ENCODE data around the gene SCAF1.

Gene SCAF1

DNA sequence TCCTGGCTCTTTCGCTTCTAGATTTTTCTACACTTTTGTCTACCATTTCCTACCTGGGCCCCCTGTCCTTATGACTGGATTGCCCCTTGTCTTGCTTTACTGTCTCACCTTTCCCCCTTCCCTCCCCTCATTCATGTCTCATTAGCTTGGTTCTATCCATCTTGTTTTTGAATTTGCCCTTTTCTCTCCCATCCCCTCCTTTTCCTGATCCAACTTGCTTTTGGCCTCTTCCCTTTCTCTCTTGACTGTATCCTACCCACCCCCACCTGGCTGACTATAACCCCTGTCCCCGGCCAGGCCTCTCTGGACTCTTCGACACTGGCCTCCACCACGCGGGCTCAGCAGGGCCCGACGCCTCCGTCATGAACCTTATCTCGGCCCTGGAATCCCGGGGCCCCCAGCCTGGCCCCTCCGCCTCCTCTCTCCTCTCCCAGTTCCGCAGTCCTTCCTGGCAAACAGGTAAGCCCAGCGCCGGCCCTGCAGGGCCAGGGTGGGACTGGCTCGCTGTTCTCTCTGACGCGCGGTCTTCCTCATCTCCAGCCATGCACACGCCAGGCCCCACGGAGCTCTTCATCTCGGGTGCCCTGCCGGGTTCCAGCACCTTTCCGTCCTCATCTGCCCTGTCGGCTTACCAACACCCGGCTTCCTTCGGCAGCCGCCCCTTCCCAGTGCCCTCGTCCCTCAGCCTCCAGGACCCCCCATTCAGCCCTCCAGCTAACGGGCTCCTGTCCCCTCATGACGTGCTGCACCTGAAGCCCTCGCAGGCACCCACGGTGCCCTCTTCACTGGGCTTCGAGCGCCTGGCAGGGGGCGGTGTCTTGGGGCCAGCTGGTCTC lies 47.6 kb upstream of the SCAF1 start:
- Histone ChIP-seq H3K27me3 (ENCODE audit: control insufficient read depth, insufficient read depth, low read length) (no peaks in the 10 kb centered on the region), H3K79me2 (peaks cover 16% of the 10 kb centered on the region), H2AFZ (no peak overlapping the region), H3K27ac (peak overlapping the region; percentile 24), H3K4me1 (peaks cover 2% of the 10 kb centered on the region), H3K36me3 (ENCODE audit: control insufficient read depth, insufficient read depth, low read length) (no peaks in the 10 kb centered on the region), H3K9ac (no peak overlapping the region), H3K4me3 (ENCODE audit: low read depth, low read length) (no peak overlapping the region), H3K4me2 (ENCODE audit: low read length) (no peak overlapping the region), H3K9me3 (ENCODE audit: control insufficient read depth, low read length) (no peaks in the 10 kb centered on the region)
- TF ChIP-seq, protein P1, sequence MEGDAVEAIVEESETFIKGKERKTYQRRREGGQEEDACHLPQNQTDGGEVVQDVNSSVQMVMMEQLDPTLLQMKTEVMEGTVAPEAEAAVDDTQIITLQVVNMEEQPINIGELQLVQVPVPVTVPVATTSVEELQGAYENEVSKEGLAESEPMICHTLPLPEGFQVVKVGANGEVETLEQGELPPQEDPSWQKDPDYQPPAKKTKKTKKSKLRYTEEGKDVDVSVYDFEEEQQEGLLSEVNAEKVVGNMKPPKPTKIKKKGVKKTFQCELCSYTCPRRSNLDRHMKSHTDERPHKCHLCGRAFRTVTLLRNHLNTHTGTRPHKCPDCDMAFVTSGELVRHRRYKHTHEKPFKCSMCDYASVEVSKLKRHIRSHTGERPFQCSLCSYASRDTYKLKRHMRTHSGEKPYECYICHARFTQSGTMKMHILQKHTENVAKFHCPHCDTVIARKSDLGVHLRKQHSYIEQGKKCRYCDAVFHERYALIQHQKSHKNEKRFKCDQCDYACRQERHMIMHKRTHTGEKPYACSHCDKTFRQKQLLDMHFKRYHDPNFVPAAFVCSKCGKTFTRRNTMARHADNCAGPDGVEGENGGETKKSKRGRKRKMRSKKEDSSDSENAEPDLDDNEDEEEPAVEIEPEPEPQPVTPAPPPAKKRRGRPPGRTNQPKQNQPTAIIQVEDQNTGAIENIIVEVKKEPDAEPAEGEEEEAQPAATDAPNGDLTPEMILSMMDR (IDR thresholded peaks at IDR 0.05) = no peak

DNA sequence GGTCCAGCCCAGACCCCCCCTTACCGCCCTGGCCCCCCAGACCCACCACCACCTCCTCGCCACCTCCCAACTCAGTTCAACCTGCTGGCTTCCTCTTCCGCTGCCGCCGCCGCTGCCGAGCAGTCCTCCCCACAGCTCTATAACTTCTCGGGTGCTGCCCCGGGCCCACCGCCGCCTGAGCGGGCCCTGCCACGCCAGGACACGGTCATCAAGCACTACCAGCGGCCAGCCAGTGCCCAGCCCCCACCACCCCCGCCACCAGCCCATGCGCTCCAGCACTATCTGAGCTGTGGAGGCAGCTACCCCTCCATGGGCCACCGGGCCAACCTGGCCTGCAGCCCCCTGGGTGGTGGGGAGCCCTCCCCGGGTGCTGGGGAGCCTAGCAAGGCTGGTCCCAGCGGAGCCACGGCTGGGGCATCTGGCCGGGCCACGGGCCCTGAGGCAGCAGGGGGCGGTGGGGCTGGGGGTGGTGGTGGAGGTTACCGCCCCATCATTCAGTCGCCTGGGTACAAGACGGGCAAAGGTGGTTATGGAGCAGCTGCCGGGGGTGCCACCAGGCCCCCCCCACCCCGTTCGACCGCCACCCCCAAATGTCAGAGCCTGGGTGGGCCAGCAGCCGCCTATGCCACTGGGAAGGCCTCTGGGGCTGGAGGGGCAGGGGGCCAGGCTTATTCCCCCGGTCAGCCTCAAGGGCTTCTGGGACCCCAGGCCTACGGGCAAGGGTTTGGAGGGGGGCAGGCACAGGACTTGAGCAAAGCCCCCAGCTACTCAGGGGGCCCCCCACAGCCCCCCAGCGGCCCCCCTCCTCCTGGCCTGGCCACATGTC lies 46.8 kb upstream of the SCAF1 start:
- Histone ChIP-seq H3K79me2 (peaks cover 24% of the 10 kb centered on the region), H3K36me3 (ENCODE audit: control insufficient read depth, insufficient read depth, low read length) (no peaks in the 10 kb centered on the region), H3K27me3 (ENCODE audit: control insufficient read depth, insufficient read depth, low read length) (no peaks in the 10 kb centered on the region), H3K4me1 (no peaks in the 10 kb centered on the region), H3K4me2 (ENCODE audit: low read length) (no peak overlapping the region), H2AFZ (no peak overlapping the region), H3K27ac (no peak overlapping the region), H3K9ac (no peak overlapping the region), H3K4me3 (ENCODE audit: low read depth, low read length) (no peak overlapping the region), H3K9me3 (ENCODE audit: control insufficient read depth, low read length) (no peaks in the 10 kb centered on the region)
- TF ChIP-seq, protein P1 (IDR thresholded peaks at IDR 0.05) = no peak

DNA sequence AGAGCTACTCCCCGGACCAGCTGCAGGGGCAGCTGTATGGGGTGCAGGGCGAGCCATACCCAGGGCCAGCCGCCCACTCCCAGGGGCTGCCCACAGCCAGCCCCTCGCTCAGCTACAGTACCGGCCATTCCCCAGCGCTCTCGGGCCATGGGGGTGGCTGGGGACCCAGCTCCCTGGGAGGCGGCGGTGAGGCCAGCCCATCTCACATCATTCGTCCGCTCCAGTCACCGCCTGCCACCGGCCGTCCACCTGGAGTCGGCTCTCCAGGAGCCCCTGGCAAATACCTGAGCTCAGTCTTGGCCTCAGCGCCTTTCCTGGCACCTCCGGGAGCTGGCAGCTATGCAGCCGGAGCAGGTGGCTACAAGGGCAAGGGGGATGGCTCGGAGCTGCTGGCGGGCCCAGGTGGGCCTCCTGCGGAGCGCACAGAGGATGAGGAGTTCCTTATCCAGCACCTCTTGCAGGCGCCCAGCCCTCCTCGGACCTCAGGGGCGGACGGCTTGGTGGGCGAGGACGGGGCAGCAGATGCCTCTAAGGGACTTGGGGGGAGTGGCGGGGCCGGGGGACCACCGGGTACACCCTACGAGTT lies 46.1 kb upstream of the SCAF1 start:
- Histone ChIP-seq H3K79me2 (peaks cover 30% of the 10 kb centered on the region), H3K9me3 (ENCODE audit: control insufficient read depth, low read length) (no peaks in the 10 kb centered on the region), H3K4me1 (no peaks in the 10 kb centered on the region), H3K27ac (no peak overlapping the region), H3K4me2 (ENCODE audit: low read length) (no peak overlapping the region), H3K36me3 (ENCODE audit: control insufficient read depth, insufficient read depth, low read length) (no peaks in the 10 kb centered on the region), H2AFZ (no peak overlapping the region), H3K4me3 (ENCODE audit: low read depth, low read length) (no peak overlapping the region), H3K9ac (no peak overlapping the region), H3K27me3 (ENCODE audit: control insufficient read depth, insufficient read depth, low read length) (no peaks in the 10 kb centered on the region)
- TF ChIP-seq, protein P1 (IDR thresholded peaks at IDR 0.05) = no peak

DNA sequence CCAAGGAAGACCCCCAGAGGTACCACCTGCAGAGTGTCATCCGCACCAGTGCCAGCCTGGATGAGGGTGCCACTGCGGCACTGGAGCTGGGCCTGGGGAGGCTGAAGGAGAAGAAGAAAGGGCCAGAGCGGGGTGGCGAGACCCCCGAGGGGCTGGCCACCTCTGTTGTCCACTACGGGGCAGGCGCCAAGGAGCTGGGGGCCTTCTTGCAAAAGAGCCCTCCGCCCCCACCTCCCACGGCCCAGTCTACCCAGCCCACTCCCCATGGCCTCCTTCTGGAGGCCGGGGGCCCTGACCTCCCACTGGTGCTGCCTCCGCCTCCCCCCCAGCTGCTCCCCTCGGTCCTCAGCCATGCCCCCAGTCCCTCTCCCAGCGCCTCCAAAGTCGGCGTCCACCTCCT lies 45.6 kb upstream of the SCAF1 start:
- TF ChIP-seq, protein P1 (IDR thresholded peaks at IDR 0.05) = no peak
- Histone ChIP-seq H3K4me1 (no peaks in the 10 kb centered on the region), H3K27ac (no peak overlapping the region), H2AFZ (no peak overlapping the region), H3K4me2 (ENCODE audit: low read length) (no peak overlapping the region), H3K9me3 (ENCODE audit: control insufficient read depth, low read length) (no peaks in the 10 kb centered on the region), H3K9ac (no peak overlapping the region), H3K27me3 (ENCODE audit: control insufficient read depth, insufficient read depth, low read length) (no peaks in the 10 kb centered on the region), H3K36me3 (ENCODE audit: control insufficient read depth, insufficient read depth, low read length) (no peaks in the 10 kb centered on the region), H3K79me2 (peaks cover 33% of the 10 kb centered on the region), H3K4me3 (ENCODE audit: low read depth, low read length) (no peak overlapping the region)

Data from parathyroid adenoma (tissue), 2 donors.